IPS-11a (cell line): ENCODE results near the gene CDK6.

Experiments
- H3K4me3 ChIP-seq: one replicate; pipeline ENCODE4 v1.5.1; 2013; ENCODE audit warnings: low read depth, low read length, control low read depth

Gene CDK6

GRCh38 chr7:92827464-92828120, 8.8 kb downstream of the CDK6 start:
- no peak overlapping the region for H3K4me3 ChIP-seq

- H3K4me3 ChIP-seq: no peak overlapping the region
These were observed 10.0 kb downstream of the CDK6 start for GRCh38 chr7:92826258-92826938.

DNA sequence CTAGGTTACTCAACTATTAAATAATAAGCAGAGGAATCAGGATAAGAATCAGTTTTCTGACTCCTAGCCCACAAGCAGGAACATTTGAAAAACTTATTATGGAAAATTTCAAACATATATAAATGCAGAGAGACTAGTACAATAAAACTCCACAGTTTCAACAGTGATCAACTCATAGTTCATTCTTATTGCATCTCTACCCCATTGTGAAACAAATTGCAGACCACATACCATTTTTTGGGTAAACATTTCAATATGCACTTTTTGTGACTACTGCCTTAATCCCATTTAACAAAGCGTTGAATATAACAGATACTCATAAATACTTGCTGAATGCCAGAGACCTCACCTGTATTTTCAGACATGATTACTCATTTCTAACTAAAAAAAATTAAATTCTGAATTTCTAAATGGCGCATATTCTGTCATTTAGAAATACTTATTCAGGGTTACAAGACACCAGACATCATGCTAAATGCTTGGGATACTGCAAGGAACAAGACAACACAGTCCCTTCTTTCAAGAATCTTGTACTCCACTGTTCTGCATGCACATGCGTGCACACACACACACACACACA, 11.4 kb downstream of the CDK6 start:
- no peak overlapping the region for H3K4me3 ChIP-seq

DNA sequence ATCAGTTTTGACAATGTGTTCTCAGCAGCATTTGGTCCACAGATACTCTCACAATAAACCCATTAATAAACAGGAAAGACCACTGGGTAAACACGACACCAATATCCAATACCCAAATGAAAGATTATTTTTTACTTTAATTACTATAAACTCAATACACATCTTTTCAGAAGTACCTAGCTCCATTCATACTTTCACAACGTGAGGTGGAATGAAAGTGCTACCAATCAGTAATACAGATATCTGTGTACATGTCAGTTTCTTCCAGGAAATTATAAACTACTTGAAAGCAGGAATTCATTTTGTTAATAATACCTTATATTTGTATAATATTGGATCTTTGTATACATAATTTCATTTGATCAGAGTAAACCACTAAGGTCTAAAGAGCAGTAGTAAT, 11.9 kb downstream of the CDK6 start:
- no peak overlapping the region for H3K4me3 ChIP-seq

DNA sequence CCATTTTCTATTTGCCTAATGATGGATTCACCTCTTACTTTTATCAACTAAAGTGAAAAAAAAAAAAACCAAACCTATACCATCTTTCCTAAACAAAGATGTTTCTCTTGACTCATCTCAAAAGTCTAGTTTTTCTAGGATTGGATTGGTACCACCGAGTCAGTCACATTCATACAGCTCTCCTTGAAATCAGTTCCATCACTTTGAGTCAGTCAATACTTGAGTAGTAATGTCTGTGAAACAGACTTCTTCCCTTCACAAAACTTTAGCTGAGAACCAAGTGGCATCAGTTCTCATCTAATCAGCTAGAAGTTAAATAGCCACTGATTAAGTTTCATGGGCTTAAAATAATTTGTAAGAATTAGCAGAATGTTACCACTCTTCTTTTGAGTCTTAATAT, 13.3 kb downstream of the CDK6 start:
- H3K4me3 ChIP-seq: no peak overlapping the region

DNA sequence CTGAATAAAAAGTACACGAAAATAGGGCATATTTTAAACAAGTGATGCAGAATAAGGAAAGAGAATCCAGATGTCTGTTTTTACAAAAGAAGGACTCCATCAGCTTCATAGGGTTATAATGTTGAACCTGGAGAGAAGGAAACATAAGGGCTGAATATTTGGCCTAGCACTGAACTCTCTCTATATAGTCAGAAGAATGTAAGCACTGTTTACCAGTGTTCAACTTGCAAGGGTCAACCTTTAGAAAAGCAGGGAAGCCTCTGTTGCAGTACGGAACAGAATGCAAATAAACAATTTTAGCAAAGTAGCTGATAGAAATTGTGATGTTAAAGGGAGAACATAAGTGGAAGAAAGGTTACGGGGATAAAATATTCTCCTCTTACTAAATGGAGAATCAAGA, 16.2 kb downstream of the CDK6 start:
- no peak overlapping the region for H3K4me3 ChIP-seq

DNA sequence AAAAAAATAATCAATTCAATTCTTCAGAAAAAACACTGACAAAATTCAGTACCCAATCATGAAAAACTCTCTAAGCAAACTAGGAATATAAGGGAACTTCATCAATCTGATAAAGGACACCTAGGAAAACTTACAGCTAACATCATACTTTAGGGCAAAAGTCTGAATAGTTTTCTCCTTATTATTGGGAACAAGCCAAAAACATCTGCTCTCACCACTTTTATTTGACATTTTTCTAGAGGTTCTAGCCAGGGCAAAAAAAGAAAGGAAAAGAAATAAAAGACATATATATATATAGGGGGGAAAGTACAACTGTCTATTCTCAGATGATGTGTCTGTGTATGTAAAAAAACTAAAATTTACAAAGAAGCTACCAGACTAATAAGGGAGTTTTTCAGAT, 19.0 kb downstream of the CDK6 start:
- no peak overlapping the region for H3K4me3 ChIP-seq

GRCh38 chr7:92815412-92815811, 21.0 kb downstream of the CDK6 start:
- no peak overlapping the region for H3K4me3 ChIP-seq

- no peak overlapping the region for H3K4me3 ChIP-seq
These were observed 22.9 kb downstream of the CDK6 start for GRCh38 chr7:92813390-92814024.

GRCh38 chr7:92811158-92811557, 25.2 kb downstream of the CDK6 start:
- no peak overlapping the region for H3K4me3 ChIP-seq

DNA sequence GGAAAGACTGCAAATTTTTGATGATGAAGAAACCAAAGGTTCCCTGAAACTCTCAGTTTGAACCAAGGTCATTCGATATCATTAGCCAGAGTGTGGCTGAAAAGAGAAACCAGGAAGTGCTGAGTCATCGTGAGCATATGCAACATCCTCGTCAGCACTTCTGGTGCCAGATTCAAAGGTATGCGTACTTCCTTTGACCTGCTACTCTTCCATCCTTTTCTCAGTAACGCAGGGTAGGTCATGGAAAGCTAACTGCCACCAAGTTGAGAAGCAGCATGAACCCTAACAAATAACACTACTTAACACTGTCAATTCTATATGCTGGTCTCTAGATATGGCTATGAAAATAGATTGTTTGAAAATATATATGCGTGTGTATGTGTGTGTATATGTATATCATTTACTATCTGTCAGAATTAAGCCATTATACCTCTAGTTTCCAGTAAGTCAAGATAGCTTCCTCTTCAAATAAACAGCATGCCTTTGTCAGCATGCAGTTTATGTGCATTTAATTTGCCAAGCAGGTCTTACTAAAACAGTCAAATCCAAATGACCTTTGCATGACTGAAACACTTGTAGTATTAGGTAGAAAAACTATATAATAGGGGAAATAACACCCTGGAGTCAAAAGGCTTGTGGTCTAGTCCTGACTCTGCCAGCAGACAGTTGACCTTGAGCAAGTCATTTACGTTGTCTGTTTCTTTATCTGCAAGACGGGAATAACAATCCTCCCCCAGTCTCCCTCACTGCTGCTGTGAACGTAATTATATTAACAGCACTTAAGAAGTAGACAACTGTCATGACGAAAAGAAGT, 26.4 kb downstream of the CDK6 start:
- no peak overlapping the region for H3K4me3 ChIP-seq

- H3K4me3 ChIP-seq: no peak overlapping the region
These were observed 27.0 kb downstream of the CDK6 start for GRCh38 chr7:92809397-92809759.

GRCh38 chr7:92808635-92809034, 27.7 kb downstream of the CDK6 start:
- H3K4me3 ChIP-seq: no peak overlapping the region

DNA sequence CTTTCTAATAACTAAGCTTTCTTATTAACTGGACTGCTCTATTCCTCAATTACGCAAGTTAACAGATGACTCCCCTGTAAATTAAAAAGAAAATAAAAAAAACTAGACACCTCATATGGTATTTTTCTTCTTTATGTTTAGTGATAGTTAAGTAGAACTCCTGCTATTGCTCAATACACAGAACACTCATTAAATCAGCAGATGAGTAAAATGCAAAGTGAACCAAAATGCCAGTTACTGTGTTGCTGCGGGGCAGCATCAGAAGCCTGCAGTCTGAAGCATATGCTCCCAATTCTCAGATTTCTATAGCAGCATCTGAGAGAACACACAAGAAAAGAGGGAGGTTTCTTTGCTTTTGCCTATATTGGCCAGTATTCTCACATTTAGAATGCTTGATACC, 28.4 kb downstream of the CDK6 start:
- no peak overlapping the region for H3K4me3 ChIP-seq

DNA sequence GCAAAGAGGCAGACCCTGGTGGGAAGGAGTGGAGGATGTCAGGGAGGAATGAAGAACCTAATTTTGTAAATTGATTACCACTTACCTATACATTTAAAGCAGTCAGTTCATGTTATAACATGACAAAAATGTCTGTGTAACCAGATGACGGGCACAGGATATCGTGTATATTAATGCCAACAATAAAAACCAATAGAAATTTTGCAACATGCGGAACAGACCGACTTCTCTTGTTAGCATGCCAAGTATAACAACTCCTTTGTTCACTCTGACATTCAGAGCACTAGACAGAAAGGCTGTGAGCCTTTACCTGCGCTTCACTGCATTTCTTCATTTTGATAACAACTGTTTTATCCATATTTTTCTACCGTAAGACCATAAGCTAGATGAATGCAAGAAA, 29.9 kb downstream of the CDK6 start:
- no peak overlapping the region for H3K4me3 ChIP-seq

DNA sequence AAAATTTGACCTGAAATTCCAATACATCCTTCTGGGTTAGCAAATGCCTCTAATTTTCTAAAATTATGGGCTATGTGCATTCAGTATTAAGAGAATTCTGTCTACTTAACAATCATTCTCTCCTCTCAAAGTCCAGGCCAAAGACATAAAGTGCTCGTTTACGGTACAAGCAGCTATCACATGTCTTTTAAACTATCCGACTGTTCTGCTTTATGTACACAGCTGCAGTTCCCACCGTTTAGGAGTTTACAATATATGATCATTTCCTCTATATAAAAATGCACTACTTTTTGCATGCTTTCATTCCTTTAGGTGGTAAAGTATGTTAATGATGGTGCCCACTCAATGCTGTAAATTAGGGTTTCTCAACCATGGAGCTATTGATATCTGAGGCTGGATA, 34.0 kb downstream of the CDK6 start:
- H3K4me3 ChIP-seq: no peak overlapping the region

DNA sequence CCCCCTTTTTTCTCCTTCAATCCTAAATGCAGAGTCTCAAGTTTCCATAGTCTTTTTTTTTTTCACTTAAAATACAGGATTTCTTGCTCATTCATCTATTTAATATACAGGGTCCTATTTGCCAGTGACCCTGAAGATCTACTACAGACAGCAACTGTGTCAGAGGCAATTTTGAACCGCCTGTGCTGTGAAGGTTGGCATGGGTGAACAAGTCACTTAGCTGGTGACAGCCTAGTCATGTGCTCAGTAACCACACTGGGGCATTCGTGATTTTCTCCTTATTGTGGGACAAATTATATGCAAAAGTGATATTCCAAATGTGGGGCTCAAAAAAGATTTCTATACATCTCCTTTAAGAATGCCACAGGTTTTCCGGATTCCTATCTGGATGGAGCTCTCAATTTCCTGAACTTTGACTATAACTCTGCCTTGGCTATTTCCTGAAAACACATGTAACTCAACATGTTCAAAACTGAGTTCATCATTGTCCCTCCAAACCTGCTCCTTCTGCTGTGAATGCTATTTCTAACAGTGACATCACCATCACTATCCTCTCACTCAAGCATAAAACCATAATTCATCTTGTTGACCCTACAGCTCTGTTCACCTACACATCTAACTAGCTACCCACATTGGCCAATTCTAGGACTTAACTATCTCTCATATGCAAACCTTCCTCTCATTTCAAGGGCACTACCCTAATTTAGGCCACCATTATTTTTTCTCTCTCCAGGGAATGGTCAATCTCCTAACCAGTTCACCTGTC, 36.7 kb downstream of the CDK6 start:
- no peak overlapping the region for H3K4me3 ChIP-seq

DNA sequence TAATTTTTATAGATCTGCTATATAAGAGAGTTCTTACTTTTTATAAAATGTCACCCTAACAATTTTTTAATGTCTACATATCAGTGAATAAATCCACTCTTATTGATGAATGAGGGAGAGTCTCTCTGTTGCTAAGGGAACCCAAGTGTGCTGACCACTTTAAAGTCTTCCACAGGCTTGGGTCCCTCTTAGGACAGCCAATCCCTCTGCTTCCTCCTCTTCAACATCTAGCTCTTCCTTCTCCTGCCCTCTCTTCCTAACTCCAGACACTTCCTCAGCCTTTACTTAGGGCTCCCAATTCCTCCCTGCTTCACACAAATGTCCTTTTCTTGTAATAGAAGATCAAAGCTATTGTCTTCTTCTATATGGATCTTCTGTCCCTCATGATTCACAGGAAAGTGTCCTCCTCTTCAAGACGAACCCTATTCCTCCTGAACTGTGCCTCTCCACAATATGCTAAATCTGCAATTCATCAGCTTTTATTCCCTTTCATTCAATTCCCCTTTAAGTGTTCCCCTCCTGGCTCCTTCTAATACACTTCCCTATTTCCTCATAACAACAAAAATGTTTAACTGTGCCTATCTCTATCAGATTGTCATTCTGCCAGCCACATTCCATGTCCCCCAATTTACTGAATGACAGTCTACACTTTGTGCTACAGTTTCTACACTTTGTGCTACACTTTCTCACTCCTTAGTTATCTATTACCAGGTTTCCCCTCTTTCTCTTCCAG, 37.7 kb downstream of the CDK6 start:
- H3K4me3 ChIP-seq: no peak overlapping the region

- no peak overlapping the region for H3K4me3 ChIP-seq
These were observed 38.7 kb downstream of the CDK6 start for GRCh38 chr7:92797693-92798092.

GRCh38 chr7:92797284-92797683, 39.1 kb downstream of the CDK6 start:
- H3K4me3 ChIP-seq: no peak overlapping the region
